IMR-90 (cell line): ENCODE data around the gene MPPED2. TPM values are rescaled to one million over a fixed set of nuclear protein-coding genes. Genes with fewer than 3 reads are reported as not detected.

Experiments
- ATAC-seq: fragments of 200-7000 bp; cut with Tn5 transposase; 2 replicates; pipeline ENCODE4 v1.9.1; 2020; ENCODE audit warnings: low read depth, mild to moderate bottlenecking, moderate library complexity
- BruUV-seq: library from RNA; stranded (reverse); fragments of 400-500 nt; replicated peaks from 2 replicates; lab custom pipeline; 2021; lab: Mats Ljungman, UMichigan
- CTCF ChIA-PET: fragments of 300-600 bp; formaldehyde crosslinking; extraction: SDS; loops from one replicate; lab custom pipeline; 2021; ENCODE audit warnings: antibody characterized with exemption; lab: Yijun Ruan, JAX
- POLR2A ChIA-PET: fragments of 300-600 bp; sonication (Branson Sonifier 250); formaldehyde crosslinking; loops from one replicate; lab custom pipeline; 2022; ENCODE audit warnings: antibody characterized with exemption; ENCODE audit not compliant: unreplicated experiment; lab: Charles Lee
- DNase-seq: peaks from one replicate; pipeline ENCODE4 v3.0.0; 2013
- H2AFZ ChIP-seq: replicated peaks from 2 replicates; pipeline ENCODE3; 2013; ENCODE audit warnings: low read length, mild to moderate bottlenecking; ENCODE audit not compliant: poor library complexity
- H2AK5ac ChIP-seq: 2 replicates; pipeline ENCODE4 v1.6.1; 2013; ENCODE audit warnings: low read depth, low read length, inconsistent platforms
- H2AK9ac ChIP-seq: replicated peaks from 2 replicates; pipeline ENCODE3; 2013; ENCODE audit warnings: mild to moderate bottlenecking, low read depth, low read length, moderate library complexity; ENCODE audit not compliant: poor library complexity
- H2BK120ac ChIP-seq: 2 replicates; pipeline ENCODE4 v1.6.1; 2013; ENCODE audit warnings: low read depth, low read length, inconsistent platforms
- H2BK15ac ChIP-seq: 3 replicates; pipeline ENCODE4 v1.6.1; 2013; ENCODE audit warnings: low read depth, low read length, inconsistent platforms
- H2BK20ac ChIP-seq: 2 replicates; pipeline ENCODE4 v1.6.1; 2013; ENCODE audit warnings: low read depth, mild to moderate bottlenecking, inconsistent platforms, low read length, moderate library complexity
- H2BK5ac ChIP-seq: 2 replicates; pipeline ENCODE4 v1.6.1; 2013; ENCODE audit warnings: mild to moderate bottlenecking, low read depth, low read length, inconsistent platforms; ENCODE audit not compliant: poor library complexity, severe bottlenecking
- H3K14ac ChIP-seq: replicated peaks from 2 replicates; pipeline ENCODE4 v1.6.1; 2013; ENCODE audit warnings: low read depth, low read length, inconsistent platforms
- H3K18ac ChIP-seq: 2 replicates; pipeline ENCODE4 v1.6.1; 2013; ENCODE audit warnings: low read depth, low read length, control low read depth
- H3K23ac ChIP-seq: 2 replicates; pipeline ENCODE4 v1.6.1; 2013; ENCODE audit warnings: low read depth, low read length, inconsistent platforms
- H3K27ac ChIP-seq: 2 replicates; pipeline ENCODE4 v1.5.1; 2013; ENCODE audit warnings: mild to moderate bottlenecking, control low read depth, low read length; ENCODE audit not compliant: insufficient read depth
- H3K27me3 ChIP-seq: 2 replicates; pipeline ENCODE4 v1.6.1; 2013; ENCODE audit warnings: low read length; ENCODE audit not compliant: control insufficient read depth, insufficient read depth
- H3K36me3 ChIP-seq: 2 replicates; pipeline ENCODE4 v1.6.1; 2013; ENCODE audit warnings: low read length, mixed read lengths; ENCODE audit not compliant: control insufficient read depth, insufficient read depth
- H3K4ac ChIP-seq: 2 replicates; pipeline ENCODE4 v1.6.1; 2013; ENCODE audit warnings: low read depth, low read length, inconsistent platforms
- H3K4me1 ChIP-seq: 2 replicates; pipeline ENCODE4 v1.6.1; 2013; ENCODE audit warnings: low read length, mixed read lengths; ENCODE audit not compliant: control insufficient read depth, insufficient read depth
- H3K4me2 ChIP-seq: 2 replicates; pipeline ENCODE4 v1.6.1; 2013; ENCODE audit warnings: low read depth, mild to moderate bottlenecking, control low read depth, low read length, moderate library complexity
- H3K4me3 ChIP-seq: 2 replicates; pipeline ENCODE4 v1.5.1; 2013; ENCODE audit warnings: low read depth, mild to moderate bottlenecking, control low read depth, low read length, moderate library complexity; ENCODE audit not compliant: insufficient read depth
- H3K56ac ChIP-seq: 2 replicates; pipeline ENCODE4 v1.6.1; 2013; ENCODE audit warnings: low read length, inconsistent platforms; ENCODE audit not compliant: insufficient read depth; ENCODE audit errors: extremely low read depth
- H3K79me1 ChIP-seq, 2 experiments: 2 replicates each; pipeline ENCODE4 v1.6.1; 2013; ENCODE audit warnings: low read length in 2 of 2, inconsistent platforms in 1 of 2, low read depth in 1 of 2
- H3K9ac ChIP-seq: 2 replicates; pipeline ENCODE4 v1.6.1; 2013; ENCODE audit warnings: low read depth, low read length, control low read depth
- H3K9me1 ChIP-seq: 2 replicates; pipeline ENCODE4 v1.6.1; 2013; ENCODE audit warnings: low read length, inconsistent platforms; ENCODE audit not compliant: insufficient read depth
- H3K9me3 ChIP-seq: 2 replicates; pipeline ENCODE4 v1.6.1; 2013; ENCODE audit warnings: low read length; ENCODE audit not compliant: control insufficient read depth, insufficient read depth
- H4K20me1 ChIP-seq: 2 replicates; pipeline ENCODE4 v1.6.1; 2013; ENCODE audit warnings: low read length, inconsistent platforms; ENCODE audit not compliant: insufficient read depth
- H4K5ac ChIP-seq: 2 replicates; pipeline ENCODE4 v1.6.1; 2013; ENCODE audit warnings: mild to moderate bottlenecking, low read depth, low read length, control low read depth
- H4K8ac ChIP-seq, 2 experiments: 2 replicates each; pipeline ENCODE4 v1.6.1; 2013; ENCODE audit warnings: low read depth in 2 of 2, low read length in 2 of 2, control low read depth in 1 of 2, inconsistent platforms in 1 of 2
- H4K91ac ChIP-seq: 2 replicates; pipeline ENCODE4 v1.6.1; 2013; ENCODE audit warnings: low read depth, low read length, inconsistent platforms; ENCODE audit not compliant: insufficient read depth
- BHLHE40 ChIP-seq: fragments of 150-350 bp; IDR thresholded peaks from 2 replicates; pipeline ENCODE4 v1.6.1; 2016; ENCODE audit warnings: mild to moderate bottlenecking, low read depth, low read length
- CEBPB ChIP-seq: IDR thresholded peaks from 2 replicates; pipeline ENCODE4 v1.6.1; 2012; ENCODE audit warnings: low read depth, low read length, improper control_type of control experiment
- CHD1 ChIP-seq: IDR thresholded peaks from 2 replicates; pipeline ENCODE4 v1.6.1; 2012; ENCODE audit warnings: low read depth, low read length, improper control_type of control experiment
- CTCF ChIP-seq: conservative IDR thresholded peaks from 2 replicates; pipeline ENCODE4 v1.5.1; 2012; ENCODE audit warnings: mild to moderate bottlenecking, low read depth, low read length, improper control_type of control experiment
- ELK1 ChIP-seq: fragments of 150-350 bp; IDR thresholded peaks from 2 replicates; pipeline ENCODE4 v1.6.1; 2016; ENCODE audit warnings: low read depth, mild to moderate bottlenecking, low read length, moderate library complexity, borderline replicate concordance
- FOS ChIP-seq: fragments of 150-350 bp; IDR thresholded peaks from 2 replicates; pipeline ENCODE4 v1.6.1; 2016; ENCODE audit warnings: low read depth, low read length
- MAZ ChIP-seq: IDR thresholded peaks from 2 replicates; pipeline ENCODE4 v1.6.1; 2012; ENCODE audit warnings: low read depth, mild to moderate bottlenecking, low read length, improper control_type of control experiment, moderate library complexity, borderline replicate concordance
- NFE2L2 ChIP-seq: fragments of 150-350 bp; IDR thresholded peaks from 2 replicates; pipeline ENCODE4 v1.6.1; 2016; ENCODE audit warnings: low read depth, mild to moderate bottlenecking, low read length
- POLR2A ChIP-seq: IDR thresholded peaks from 2 replicates; pipeline ENCODE4 v1.6.1; 2012; ENCODE audit warnings: mild to moderate bottlenecking, low read depth, low read length
- RCOR1 ChIP-seq: IDR thresholded peaks from 2 replicates; pipeline ENCODE4 v1.6.1; 2012; ENCODE audit warnings: mild to moderate bottlenecking, low read length, improper control_type of control experiment; ENCODE audit not compliant: insufficient replicate concordance
- RFX5 ChIP-seq: IDR thresholded peaks from 2 replicates; pipeline ENCODE4 v1.8.0; 2012; ENCODE audit warnings: low read depth, mild to moderate bottlenecking, low read length, moderate library complexity
- USF2 ChIP-seq: fragments of 150-350 bp; IDR thresholded peaks from 2 replicates; pipeline ENCODE4 v1.6.1; 2017; ENCODE audit warnings: mild to moderate bottlenecking, antibody characterized with exemption, low read length, low read depth
- WGBS, 2 experiments: methylation state at CpG; one replicate each; pipeline versions ENCODE4 v1.1.5 to v1.1.7; 2013; ENCODE audit warnings: missing lambda C conversion rate in 2 of 2; ENCODE audit not compliant: insufficient read length in 1 of 2; ENCODE audit errors: extremely low coverage in 2 of 2; 5-methylcytosine and 5-hydroxymethylcytosine counted together
- dilution Hi-C: fragments of 300-500 bp; cut with HindIII; formaldehyde crosslinking; loops from one replicate; pipeline ENCODE4 v1.14.3; 2018; ENCODE audit warnings: low sequenced_read_pairs; ENCODE audit not compliant: unreplicated experiment
- in situ Hi-C: fragments of 300-500 bp; cut with MboI; formaldehyde crosslinking; loops from 3 replicates; pipeline ENCODE4 v1.14.3; 2019; ENCODE audit warnings: low sequenced_read_pairs, inconsistent platforms, mixed read lengths
- intact Hi-C: fragments of 100-400 bp; cut with micrococcal nuclease; formaldehyde crosslinking; loops from 2 replicates; pipeline ENCODE4 v1.10.0; 2022
- polyA plus RNA-seq, 3 experiments: library from polyadenylated mRNA; depleted of rRNA; stranded (reverse); fragments of >200 nt; gene quantifications; 2 replicates each; pipeline ENCODE4 v1.2.3, GENCODE V29; 2012; ENCODE audit warnings: low replicate concordance in 1 of 3
- total RNA-seq: library from RNA; depleted of rRNA; stranded (reverse); fragments of >200 nt; gene quantifications from 2 replicates; pipeline ENCODE4 v1.2.3, GENCODE V29; 2012

The MPPED2 gene
- total and polyA plus RNA-seq, 2 of the 4 experiments (the other 2 are of a cell fraction) = 0.10 TPM; not detected in 1

- Histone ChIP-seq H2AK5ac (no peak overlapping the region), H3K36me3 (no peaks in the 10 kb centered on the region), H3K56ac (no peak overlapping the region), H3K9ac (no peak overlapping the region), H4K20me1 (no peaks in the 10 kb centered on the region), H3K9me3 (no peaks in the 10 kb centered on the region), H4K8ac (no peak overlapping the region), H2BK15ac (no peak overlapping the region), H3K27ac (no peak overlapping the region), H3K9me1 (no peaks in the 10 kb centered on the region), H2BK20ac (no peak overlapping the region), H2AK9ac (no peak overlapping the region), H3K4me2 (no peak overlapping the region), H3K23ac (no peak overlapping the region), H3K18ac (no peak overlapping the region), H3K14ac (no peak overlapping the region), H3K4ac (no peak overlapping the region), H3K4me1 (no peaks in the 10 kb centered on the region), H3K4me3 (no peak overlapping the region), H2BK5ac (no peak overlapping the region), H3K79me1 (no peaks in the 10 kb centered on the region), H2AFZ (no peak overlapping the region), H4K5ac (no peak overlapping the region), H2BK120ac (no peak overlapping the region), H3K27me3 (no peaks in the 10 kb centered on the region), H4K91ac (no peak overlapping the region)
- DNase-seq (no peak), ATAC-seq (no peak)
- CTCF ChIA-PET = interaction anchor here (1.0 kb wide), 1 partner anchor 8 kb away, joined by 3 read pairs; the partner anchor contains the start of gene MPPED2
- POLR2A ChIA-PET = no interaction called here
- in situ Hi-C loops (no loop called here), intact Hi-C loops (loop anchor here (10.0 kb wide), 1 partner anchor 320 kb away; no protein-coding TSS in a partner anchor), dilution Hi-C loops (no loop called here)
- no CpG with 5 or more reads among the region's 8 CpGs for WGBS, 2 experiments
- no peak for TF ChIP-seq CHD1
- TF ChIP-seq USF2 = no peak
- TF ChIP-seq RCOR1 = no peak
- no peak for TF ChIP-seq FOS
- TF ChIP-seq POLR2A = no peak
- no peak for TF ChIP-seq CTCF
- no peak for TF ChIP-seq NFE2L2
- no peak for TF ChIP-seq RFX5
- no peak for TF ChIP-seq CEBPB
- TF ChIP-seq MAZ = no peak
- no peak for TF ChIP-seq BHLHE40
- no peak for TF ChIP-seq ELK1
- BruUV-seq = no TSS peak
Observed at GRCh38 chr11:30594646-30595411, 8.7 kb upstream of the MPPED2 start.
